Esophagus (tissue), 2 donors: ENCODE results near the gene PCYT2. TPM values are rescaled to one million over a fixed set of nuclear protein-coding genes. Genes with fewer than 3 reads are reported as not detected.

Source experiments
- H3K27ac ChIP-seq, 2 donors: one replicate each; pipeline ENCODE4 v1.5.1; 2013; ENCODE audit warnings: low read depth in 2 of 2, mild to moderate bottlenecking in 2 of 2, inconsistent platforms in 1 of 2, low read length in 1 of 2, moderate library complexity in 1 of 2
- H3K27me3 ChIP-seq, 2 donors: one replicate each; pipeline ENCODE4 v1.6.1; 2013; ENCODE audit warnings: low read length in 2 of 2, control low read depth in 1 of 2, mild to moderate bottlenecking in 1 of 2; ENCODE audit not compliant: insufficient read depth in 2 of 2, control insufficient read depth in 1 of 2
- H3K36me3 ChIP-seq, 2 donors: one replicate each; pipeline ENCODE4 v1.6.1; 2013; ENCODE audit warnings: low read length in 1 of 2; ENCODE audit not compliant: control insufficient read depth in 2 of 2, insufficient read depth in 2 of 2
- H3K4me1 ChIP-seq, 2 donors: one replicate each; pipeline ENCODE4 v1.6.1; 2013; ENCODE audit warnings: low read length in 1 of 2; ENCODE audit not compliant: control insufficient read depth in 2 of 2, insufficient read depth in 2 of 2
- H3K4me3 ChIP-seq, 2 donors: one replicate each; pipeline ENCODE4 v1.5.1; 2013; ENCODE audit warnings: low read length in 2 of 2, mild to moderate bottlenecking in 2 of 2, low read depth in 1 of 2, moderate library complexity in 1 of 2
- H3K9me3 ChIP-seq, 2 donors: one replicate each; pipeline ENCODE4 v1.6.1; 2013; ENCODE audit warnings: mild to moderate bottlenecking in 2 of 2, low read depth in 1 of 2, low read length in 1 of 2, moderate library complexity in 1 of 2; ENCODE audit not compliant: control insufficient read depth in 2 of 2, insufficient read depth in 1 of 2
- WGBS, 2 donors: extraction: QIAGEN DNeasy Blood & Tissue Kit; methylation state at CpG; one replicate each; pipeline ENCODE4 v1.1.7; 2013; 5-methylcytosine and 5-hydroxymethylcytosine counted together
- polyA plus RNA-seq, 2 donors: library from polyadenylated mRNA; stranded (reverse); fragments of 200-250 nt; gene quantifications; one replicate each; pipeline ENCODE4 v1.2.3, GENCODE V29; 2013
- donor health status: healthy with polysubstance abuse.
- donor health status: Bipolar disorder and iron deficiency.

PCYT2 gene
- polyA plus RNA-seq, 2 donors, result 23.1 to 46.5 TPM

- Histone ChIP-seq H3K4me3 (peak within 1 kb of the TSS; percentile 29 to 36), H3K4me1 (peaks cover 5 to 20% of the 10 kb centered on the region in 2 donors), H3K9me3 (no peaks in the 10 kb centered on the region), H3K27me3 (no peaks in the 10 kb centered on the region), H3K36me3 (peaks cover under 1 to 48% of the 10 kb centered on the region in 2 donors), H3K27ac (no peak within 1 kb of the TSS)
- WGBS, 2 donors, result 1% methylated on average over 33 to 79 of the region's 79 CpGs
Measured at GRCh38 chr17:81902023-81902652, 9.1 kb downstream of the PCYT2 start, which contains the start of gene NPB. Gene NPB (plus strand): TSS chr17:81902238. CDS start chr17:81902278, 40 bp downstream.

GRCh38 chr17:81901167-81902022, 9.8 kb downstream of the PCYT2 start:
- peak overlapping the region in 1 of 2 donors; percentile 29 for H3K4me3 ChIP-seq
- peaks cover 0 to 42% of the 10 kb centered on the region in 2 donors for H3K36me3 ChIP-seq
- H3K9me3 ChIP-seq, result no peaks in the 10 kb centered on the region
- H3K27ac ChIP-seq, result no peak overlapping the region
- 49% methylated on average over 21 of the region's 21 CpGs for WGBS, 2 donors
- H3K27me3 ChIP-seq, result no peaks in the 10 kb centered on the region
- H3K4me1 ChIP-seq, result peaks cover 5 to 20% of the 10 kb centered on the region in 2 donors

- no peak overlapping the region for H3K4me3 ChIP-seq
- H3K36me3 ChIP-seq, result peaks cover 0 to 40% of the 10 kb centered on the region in 2 donors
- no peaks in the 10 kb centered on the region for H3K27me3 ChIP-seq
- WGBS, 2 donors, result 68 to 75% methylated on average over 18 of the region's 18 CpGs
- H3K9me3 ChIP-seq, result no peaks in the 10 kb centered on the region
- peaks cover 5 to 20% of the 10 kb centered on the region in 2 donors for H3K4me1 ChIP-seq
- H3K27ac ChIP-seq, result no peak overlapping the region
Measured at GRCh38 chr17:81900181-81900820, 10.9 kb downstream of the PCYT2 start.

- peaks cover 5 to 20% of the 10 kb centered on the region in 2 donors for H3K4me1 ChIP-seq
- no peak overlapping the region for H3K4me3 ChIP-seq
- peaks cover 0 to 36% of the 10 kb centered on the region in 2 donors for H3K36me3 ChIP-seq
- H3K27me3 ChIP-seq, result no peaks in the 10 kb centered on the region
- no peaks in the 10 kb centered on the region for H3K9me3 ChIP-seq
- H3K27ac ChIP-seq, result no peak overlapping the region
- 91 to 93% methylated on average over 22 of the region's 22 CpGs for WGBS, 2 donors
Measured at GRCh38 chr17:81899514-81900166, 11.6 kb downstream of the PCYT2 start.

- Histone ChIP-seq H3K27me3 (no peaks in the 10 kb centered on the region), H3K4me1 (peaks cover 5 to 20% of the 10 kb centered on the region in 2 donors), H3K4me3 (no peak overlapping the region), H3K27ac (no peak overlapping the region), H3K36me3 (peaks cover 0 to 32% of the 10 kb centered on the region in 2 donors), H3K9me3 (no peaks in the 10 kb centered on the region)
- 90 to 92% methylated on average over 9 of the region's 9 CpGs for WGBS, 2 donors
Measured at GRCh38 chr17:81898885-81899284, 12.3 kb downstream of the PCYT2 start.

GRCh38 chr17:81898029-81898866, 13.0 kb downstream of the PCYT2 start:
- H3K4me3 ChIP-seq, result no peak overlapping the region
- no peaks in the 10 kb centered on the region for H3K9me3 ChIP-seq
- peaks cover 0 to 32% of the 10 kb centered on the region in 2 donors for H3K36me3 ChIP-seq
- no peaks in the 10 kb centered on the region for H3K27me3 ChIP-seq
- H3K4me1 ChIP-seq, result peaks cover 5 to 20% of the 10 kb centered on the region in 2 donors
- WGBS, 2 donors, result 78 to 87% methylated on average over 19 of the region's 19 CpGs
- H3K27ac ChIP-seq, result no peak overlapping the region

GRCh38 chr17:81895400-81895799, 15.8 kb downstream of the PCYT2 start:
- Histone ChIP-seq H3K9me3 (no peaks in the 10 kb centered on the region), H3K4me1 (peaks cover under 1 to 6% of the 10 kb centered on the region in 2 donors), H3K27ac (no peak overlapping the region), H3K4me3 (no peak overlapping the region), H3K27me3 (no peaks in the 10 kb centered on the region), H3K36me3 (peaks cover 0 to 30% of the 10 kb centered on the region in 2 donors)
- 93 to 94% methylated on average over 11 of the region's 11 CpGs for WGBS, 2 donors

- Histone ChIP-seq H3K36me3 (peaks cover 16 to 38% of the 10 kb centered on the region in 2 donors), H3K9me3 (no peaks in the 10 kb centered on the region), H3K4me3 (peak overlapping the region; percentile 88 to 91), H3K27ac (peak overlapping the region; percentile 93 to 96), H3K4me1 (peaks cover 3 to 9% of the 10 kb centered on the region in 2 donors), H3K27me3 (no peaks in the 10 kb centered on the region)
- 1% methylated on average over 29 to 40 of the region's 40 CpGs for WGBS, 2 donors
Measured at GRCh38 chr17:81891303-81891552, 20.0 kb downstream of the PCYT2 start.
